PC-3 (cell line): ENCODE results near the gene MAGI1.

ENCODE experiments used
- CTCF ChIP-seq: fragments of 300-600 bp; sonication (generic); conservative IDR thresholded peaks from 2 replicates; pipeline ENCODE4 v1.5.1; 2017; ENCODE audit warnings: antibody characterized with exemption, low read depth, mild to moderate bottlenecking, low read length
- EZH2 ChIP-seq: fragments of 300-600 bp; sonication (generic); IDR thresholded peaks from one replicate; pipeline ENCODE4 v1.6.1; 2017; ENCODE audit warnings: antibody characterized with exemption, mild to moderate bottlenecking, low read length; ENCODE audit not compliant: unreplicated experiment

- TF ChIP-seq EZH2 (no peak), CTCF (no peak; the same call in 1 of the 2 replicates)
Measured at GRCh38 chr3:65914032-65914739, 124.5 kb downstream of the MAGI1 start.
